ENCODE data around the gene MYPOP.
A peak's percentile ranks its signal among the peaks of the same experiment; 100 is the strongest.
"Not testable (repeated sequence)": the region's sequence is repeated elsewhere in the genome, so short reads cannot be mapped to it uniquely, and the experiment has no call there.

Gene MYPOP

DNA sequence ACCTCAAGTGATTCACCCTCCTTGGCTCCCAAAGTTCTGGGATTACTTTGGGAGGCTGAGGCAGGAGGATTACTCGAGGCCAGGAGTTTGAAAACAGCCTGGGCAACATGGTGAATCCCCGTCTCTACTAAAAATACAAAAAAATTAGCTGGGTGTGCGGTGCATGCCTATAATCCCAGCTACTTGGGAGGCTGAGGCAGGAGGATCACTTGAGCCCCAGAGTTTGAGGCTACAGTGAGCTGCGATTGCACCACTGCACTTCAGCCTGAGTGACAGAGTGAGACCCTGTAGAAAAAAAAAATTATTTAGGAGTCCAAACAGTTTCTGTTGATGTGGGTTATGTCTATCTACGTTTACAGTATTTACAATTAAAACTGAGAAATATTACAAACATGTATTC, 31.6 kb downstream of the MYPOP start:
- Histone ChIP-seq H2AK5ac (ENCODE audit: low read depth, low read length) (no peak overlapping the region), H3K14ac (ENCODE audit: low read length) (no peak overlapping the region), H3K27ac (replicated peaks; ENCODE audit: low read length) (no peak overlapping the region), H3K36me3 (replicated peaks in 1 of 2; ENCODE audit: control insufficient read depth in 2 of 2, insufficient read depth in 2 of 2, low read length in 2 of 2) (no peaks in the 10 kb centered on the region), H2BK15ac (ENCODE audit: low read length) (no peak overlapping the region), H3K4me1 (ENCODE audit: control insufficient read depth in 2 of 2, insufficient read depth in 1 of 2, low read depth in 1 of 2, low read length in 2 of 2) (peaks cover 3 to 11% of the 10 kb centered on the region in 2 donors), H2BK12ac (ENCODE audit: low read length) (no peak overlapping the region), H2AFZ (ENCODE audit: low read length) (no peak overlapping the region), H3K9ac (ENCODE audit: low read depth, low read length, poor library complexity) (no peak overlapping the region), H3K4ac (ENCODE audit: low read length) (no peak overlapping the region), H3K23ac (ENCODE audit: low read depth, low read length, poor library complexity) (no peak overlapping the region), H4K8ac (ENCODE audit: low read depth, low read length) (no peak overlapping the region), H3K4me2 (ENCODE audit: insufficient read depth, low read length, poor library complexity, severe bottlenecking) (no peak overlapping the region), H2BK5ac (ENCODE audit: low read length) (no peak overlapping the region), H3K18ac (ENCODE audit: low read length) (no peak overlapping the region), H3K27me3 (ENCODE audit: control insufficient read depth in 3 of 3, insufficient read depth in 3 of 3, low read depth in 1 of 3, low read length in 3 of 3) (peaks cover 0 to 13% (median 0%) of the 10 kb centered on the region in 3 experiments), H4K91ac (ENCODE audit: low read depth, low read length, poor library complexity) (no peak overlapping the region), H3K4me3 (ENCODE audit: low read length in 2 of 2) (no peak overlapping the region), H3K9me3 (replicated peaks in 1 of 2; ENCODE audit: control insufficient read depth in 2 of 2, insufficient read depth in 1 of 2, low read depth in 1 of 2, low read length in 2 of 2) (no peaks in the 10 kb centered on the region), H2BK120ac (ENCODE audit: low read depth, low read length) (no peak overlapping the region), H3K79me1 (ENCODE audit: low read depth, low read length) (no peaks in the 10 kb centered on the region)
- no peak for DNase-seq (ENCODE audit: low spot score)
- no CpG with 5 or more reads among the region's 5 CpGs for WGBS, 2 donors (ENCODE audit: extremely low coverage in 2 of 2, insufficient read length in 2 of 2, insufficient replicate concordance in 1 of 2)

DNA sequence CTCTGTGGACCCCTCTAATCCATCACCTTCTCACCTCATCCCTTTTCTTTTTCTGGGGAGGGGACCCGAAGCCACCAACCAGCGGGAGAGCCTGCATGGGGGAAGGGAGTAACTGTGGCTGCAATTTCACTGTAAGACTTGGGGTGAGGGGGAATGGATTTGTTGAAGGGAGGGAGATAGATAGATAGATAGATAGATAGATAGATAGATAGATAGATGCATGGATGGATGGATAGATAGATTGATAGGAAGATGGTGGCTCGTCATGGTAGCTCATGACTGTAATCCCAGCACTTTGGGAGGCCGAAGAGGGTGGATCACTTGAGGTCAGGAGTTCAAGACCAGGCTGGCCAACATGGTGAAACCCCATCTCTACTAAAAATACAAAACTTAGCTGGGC, 35.2 kb downstream of the MYPOP start:
- H3K4me1 ChIP-seq (ENCODE audit: control insufficient read depth in 2 of 2, insufficient read depth in 1 of 2, low read depth in 1 of 2, low read length in 2 of 2); H2BK12ac ChIP-seq (ENCODE audit: low read length); H3K4me3 ChIP-seq (ENCODE audit: low read length in 2 of 2); H3K4me2 ChIP-seq (ENCODE audit: insufficient read depth, low read length, poor library complexity, severe bottlenecking); H2BK120ac ChIP-seq (ENCODE audit: low read depth, low read length); H3K14ac ChIP-seq (ENCODE audit: low read length); H3K36me3 ChIP-seq (replicated peaks in 1 of 2; ENCODE audit: control insufficient read depth in 2 of 2, insufficient read depth in 2 of 2, low read length in 2 of 2); H2AFZ ChIP-seq (ENCODE audit: low read length); H3K18ac ChIP-seq (ENCODE audit: low read length); H3K9ac ChIP-seq (ENCODE audit: low read depth, low read length, poor library complexity); H3K9me3 ChIP-seq (replicated peaks in 1 of 2; ENCODE audit: control insufficient read depth in 2 of 2, insufficient read depth in 1 of 2, low read depth in 1 of 2, low read length in 2 of 2); H2BK15ac ChIP-seq (ENCODE audit: low read length); H3K4ac ChIP-seq (ENCODE audit: low read length); H2BK5ac ChIP-seq (ENCODE audit: low read length); H4K8ac ChIP-seq (ENCODE audit: low read depth, low read length); H4K91ac ChIP-seq (ENCODE audit: low read depth, low read length, poor library complexity); H3K79me1 ChIP-seq (ENCODE audit: low read depth, low read length); H3K27ac ChIP-seq (replicated peaks; ENCODE audit: low read length); H2AK5ac ChIP-seq (ENCODE audit: low read depth, low read length); H3K23ac ChIP-seq (ENCODE audit: low read depth, low read length, poor library complexity); DNase-seq (ENCODE audit: low spot score): not testable (repeated sequence)
- WGBS, 2 donors (ENCODE audit: extremely low coverage in 2 of 2, insufficient read length in 2 of 2, insufficient replicate concordance in 1 of 2), result no CpG with 5 or more reads among the region's 4 CpGs
- H3K27me3 ChIP-seq (ENCODE audit: control insufficient read depth in 3 of 3, insufficient read depth in 3 of 3, low read depth in 1 of 3, low read length in 3 of 3), result peaks cover 0 to 34% (median 14%) of the 10 kb centered on the region in 3 experiments

DNA sequence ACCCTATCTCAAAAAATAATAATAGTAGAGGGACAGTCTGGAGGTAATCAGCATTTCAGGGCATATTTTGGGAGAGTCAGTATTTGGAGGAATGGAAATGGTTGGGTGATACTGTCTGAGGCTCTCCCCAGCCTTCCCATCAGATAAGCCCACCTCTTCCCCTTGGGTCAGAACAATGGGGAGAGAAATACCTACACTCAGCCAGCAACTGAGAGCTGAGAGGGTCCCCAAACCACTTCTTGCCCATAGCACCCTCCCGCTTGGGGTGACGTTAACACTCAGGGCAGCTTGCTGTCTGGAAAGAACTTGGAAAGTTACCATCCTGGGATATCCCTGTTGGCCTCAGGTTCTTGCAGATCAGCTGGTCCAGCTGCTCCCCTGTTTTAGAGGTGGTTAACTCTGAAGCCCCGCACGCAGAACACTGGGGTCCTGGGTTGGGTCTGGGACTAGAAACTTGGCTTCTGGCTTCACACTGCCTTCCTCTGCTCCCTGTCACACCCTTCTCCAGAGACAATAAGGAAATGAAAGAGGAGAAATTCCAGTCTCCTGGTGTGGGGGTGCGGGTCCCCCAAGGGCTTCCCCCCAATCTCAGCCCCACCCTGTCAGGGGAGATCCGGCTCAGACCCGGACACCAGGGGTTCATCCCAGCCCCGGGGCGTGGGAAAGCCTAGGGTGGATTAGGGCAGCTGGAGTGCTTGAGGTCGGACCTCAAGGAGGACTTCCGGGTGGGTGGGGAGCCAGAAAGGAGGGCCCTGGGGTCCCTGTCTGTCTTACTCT, 35.8 kb downstream of the MYPOP start:
- Histone ChIP-seq H3K27me3 (ENCODE audit: control insufficient read depth in 3 of 3, insufficient read depth in 3 of 3, low read depth in 1 of 3, low read length in 3 of 3) (peaks cover 0 to 34% (median 14%) of the 10 kb centered on the region in 3 experiments), H3K4ac (ENCODE audit: low read length) (no peak overlapping the region), H3K27ac (replicated peaks; ENCODE audit: low read length) (no peak overlapping the region), H4K8ac (ENCODE audit: low read depth, low read length) (no peak overlapping the region), H4K91ac (ENCODE audit: low read depth, low read length, poor library complexity) (no peak overlapping the region), H2BK12ac (ENCODE audit: low read length) (no peak overlapping the region), H2AFZ (ENCODE audit: low read length) (no peak overlapping the region), H2BK15ac (ENCODE audit: low read length) (no peak overlapping the region), H3K79me1 (ENCODE audit: low read depth, low read length) (no peaks in the 10 kb centered on the region), H2BK5ac (ENCODE audit: low read length) (no peak overlapping the region), H2BK120ac (ENCODE audit: low read depth, low read length) (no peak overlapping the region), H3K23ac (ENCODE audit: low read depth, low read length, poor library complexity) (no peak overlapping the region), H3K4me3 (ENCODE audit: low read length in 2 of 2) (no peak overlapping the region), H3K36me3 (replicated peaks in 1 of 2; ENCODE audit: control insufficient read depth in 2 of 2, insufficient read depth in 2 of 2, low read length in 2 of 2) (no peaks in the 10 kb centered on the region), H3K4me2 (ENCODE audit: insufficient read depth, low read length, poor library complexity, severe bottlenecking) (no peak overlapping the region), H3K14ac (ENCODE audit: low read length) (no peak overlapping the region), H3K4me1 (ENCODE audit: control insufficient read depth in 2 of 2, insufficient read depth in 1 of 2, low read depth in 1 of 2, low read length in 2 of 2) (peaks cover 0 to 3% of the 10 kb centered on the region in 2 donors), H3K9ac (ENCODE audit: low read depth, low read length, poor library complexity) (no peak overlapping the region), H3K18ac (ENCODE audit: low read length) (no peak overlapping the region), H3K9me3 (replicated peaks in 1 of 2; ENCODE audit: control insufficient read depth in 2 of 2, insufficient read depth in 1 of 2, low read depth in 1 of 2, low read length in 2 of 2) (no peaks in the 10 kb centered on the region), H2AK5ac (ENCODE audit: low read depth, low read length) (peak overlapping the region; percentile 46)
- no CpG with 5 or more reads among the region's 11 CpGs for WGBS, 2 donors (ENCODE audit: extremely low coverage in 2 of 2, insufficient read length in 2 of 2, insufficient replicate concordance in 1 of 2)
- no peak for DNase-seq (ENCODE audit: low spot score)

DNA sequence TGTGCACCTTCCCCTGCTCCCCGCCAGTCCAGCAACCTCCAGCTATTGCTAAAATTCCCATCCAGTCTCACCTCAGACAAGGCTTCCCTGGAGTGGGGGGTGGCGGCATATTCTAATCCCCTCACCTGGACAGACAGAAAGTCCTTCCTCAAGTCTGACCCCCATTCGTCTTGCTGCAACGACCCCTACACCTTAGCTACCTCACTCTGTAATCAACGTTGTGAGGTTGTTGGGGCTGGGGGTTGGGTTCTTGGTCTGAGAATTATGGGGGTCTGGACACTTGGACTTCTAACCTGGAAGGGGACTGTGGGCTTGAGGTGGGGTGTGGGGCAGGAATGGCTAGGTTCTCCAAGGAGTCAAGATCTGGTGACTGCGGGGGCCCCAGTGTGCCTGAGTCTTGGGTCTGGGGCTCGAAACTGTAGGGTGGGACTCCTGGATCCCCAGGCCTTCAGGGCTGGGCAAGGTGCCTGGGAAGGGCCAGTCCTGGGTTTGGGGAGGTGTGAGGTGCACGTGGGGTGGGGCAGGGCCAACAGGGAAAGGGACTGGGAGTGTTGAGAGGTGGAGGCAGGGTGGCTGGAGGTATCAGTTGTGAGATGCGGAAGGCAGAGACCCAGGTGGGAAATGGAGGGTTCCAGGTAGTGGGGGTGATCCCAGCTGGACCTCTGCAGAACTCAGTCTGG, 37.0 kb downstream of the MYPOP start:
- H2BK12ac ChIP-seq (ENCODE audit: low read length), result peak overlapping the region; percentile 36
- H2BK120ac ChIP-seq (ENCODE audit: low read depth, low read length), result no peak overlapping the region
- no peak overlapping the region for H3K14ac ChIP-seq (ENCODE audit: low read length)
- H3K27me3 ChIP-seq (ENCODE audit: control insufficient read depth in 3 of 3, insufficient read depth in 3 of 3, low read depth in 1 of 3, low read length in 3 of 3), result peaks cover 0 to 34% (median 14%) of the 10 kb centered on the region in 3 experiments
- no peak overlapping the region for H3K4ac ChIP-seq (ENCODE audit: low read length)
- H3K9ac ChIP-seq (ENCODE audit: low read depth, low read length, poor library complexity), result no peak overlapping the region
- peaks cover 4 to 10% of the 10 kb centered on the region in 2 donors for H3K36me3 ChIP-seq (replicated peaks in 1 of 2; ENCODE audit: control insufficient read depth in 2 of 2, insufficient read depth in 2 of 2, low read length in 2 of 2)
- no peak overlapping the region for H2AFZ ChIP-seq (ENCODE audit: low read length)
- H3K4me2 ChIP-seq (ENCODE audit: insufficient read depth, low read length, poor library complexity, severe bottlenecking), result no peak overlapping the region
- no peak overlapping the region for H4K8ac ChIP-seq (ENCODE audit: low read depth, low read length)
- peak overlapping the region; percentile 28 for H2AK5ac ChIP-seq (ENCODE audit: low read depth, low read length)
- no CpG with 5 or more reads among the region's 9 CpGs for WGBS, 2 donors (ENCODE audit: extremely low coverage in 2 of 2, insufficient read length in 2 of 2, insufficient replicate concordance in 1 of 2)
- H3K18ac ChIP-seq (ENCODE audit: low read length), result no peak overlapping the region
- no peak overlapping the region for H3K23ac ChIP-seq (ENCODE audit: low read depth, low read length, poor library complexity)
- no peaks in the 10 kb centered on the region for H3K9me3 ChIP-seq (replicated peaks in 1 of 2; ENCODE audit: control insufficient read depth in 2 of 2, insufficient read depth in 1 of 2, low read depth in 1 of 2, low read length in 2 of 2)
- H4K91ac ChIP-seq (ENCODE audit: low read depth, low read length, poor library complexity), result no peak overlapping the region
- H2BK15ac ChIP-seq (ENCODE audit: low read length), result no peak overlapping the region
- peaks cover 3% of the 10 kb centered on the region for H3K79me1 ChIP-seq (ENCODE audit: low read depth, low read length)
- DNase-seq (ENCODE audit: low spot score), result no peak
- H3K27ac ChIP-seq (replicated peaks; ENCODE audit: low read length), result no peak overlapping the region
- H2BK5ac ChIP-seq (ENCODE audit: low read length), result no peak overlapping the region
- peaks cover 0 to 3% of the 10 kb centered on the region in 2 donors for H3K4me1 ChIP-seq (ENCODE audit: control insufficient read depth in 2 of 2, insufficient read depth in 1 of 2, low read depth in 1 of 2, low read length in 2 of 2)
- H3K4me3 ChIP-seq (ENCODE audit: low read length in 2 of 2), result no peak overlapping the region

All from neuronal stem cell (in vitro differentiated cells).